Tibial nerve (tissue), 4 donors: Measurements from ENCODE around the gene PARP9.

ENCODE experiments used
- EP300 ChIP-seq, 2 donors: sonication (generic); formaldehyde crosslinking; IDR thresholded peaks; one replicate each; pipeline ENCODE4 v1.6.1; 2017; ENCODE audit warnings: antibody characterized with exemption in 2 of 2, mild to moderate bottlenecking in 1 of 2
- POLR2A ChIP-seq, 2 donors: fragments of 450-650 bp; IDR thresholded peaks; one replicate each; pipeline ENCODE4 v1.6.1; 2017; ENCODE audit warnings: antibody characterized with exemption in 2 of 2, mild to moderate bottlenecking in 2 of 2, moderate library complexity in 2 of 2
- TF ChIP-seq, protein P1 (sequence below), 5 experiments: fragments of 200-600 bp in 3 of 5; fragments of 450-650 bp in 2 of 5; sonication (generic) in 3 of 5; IDR thresholded peaks; one replicate each; pipeline ENCODE4 v1.5.1; 2016 to 2019; ENCODE audit warnings: antibody characterized with exemption in 5 of 5, mild to moderate bottlenecking in 3 of 5, moderate library complexity in 2 of 5

DNA sequence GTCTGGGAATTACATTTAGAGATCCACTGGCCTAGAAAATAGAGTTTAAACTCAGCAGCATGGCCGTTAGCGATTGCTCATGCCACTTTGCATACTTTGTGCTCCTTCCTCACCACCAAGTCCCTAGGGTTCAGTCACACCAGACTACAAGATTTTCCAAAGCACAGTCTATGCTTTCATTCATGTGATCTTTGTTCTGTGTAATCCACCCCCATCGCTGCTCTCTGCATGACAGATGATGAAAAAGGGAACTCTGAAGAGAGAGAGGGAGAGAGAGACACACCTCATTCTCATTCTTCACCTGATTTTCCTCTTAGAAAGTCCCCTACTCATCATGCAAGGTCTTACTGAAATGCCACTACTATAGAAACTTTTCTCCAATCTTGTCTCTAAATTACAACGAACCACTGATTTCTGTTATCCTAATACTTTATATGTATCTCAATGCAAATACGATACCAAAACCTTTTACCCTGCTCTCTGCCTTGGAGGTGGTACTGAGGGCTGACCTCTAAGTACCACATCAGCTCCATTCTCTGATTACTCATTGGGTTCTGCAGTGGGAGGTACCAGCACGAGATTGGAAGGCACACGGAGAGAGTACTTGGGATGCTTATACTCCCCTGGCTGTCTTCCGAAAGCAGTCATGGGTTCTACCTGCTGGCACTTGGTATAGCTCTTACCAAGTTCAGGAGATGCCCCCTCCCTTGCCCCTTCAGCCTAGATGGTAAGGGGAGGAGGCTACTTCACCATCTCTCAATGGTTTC lies 12.3 kb upstream of the PARP9 start:
- TF ChIP-seq, protein P1, sequence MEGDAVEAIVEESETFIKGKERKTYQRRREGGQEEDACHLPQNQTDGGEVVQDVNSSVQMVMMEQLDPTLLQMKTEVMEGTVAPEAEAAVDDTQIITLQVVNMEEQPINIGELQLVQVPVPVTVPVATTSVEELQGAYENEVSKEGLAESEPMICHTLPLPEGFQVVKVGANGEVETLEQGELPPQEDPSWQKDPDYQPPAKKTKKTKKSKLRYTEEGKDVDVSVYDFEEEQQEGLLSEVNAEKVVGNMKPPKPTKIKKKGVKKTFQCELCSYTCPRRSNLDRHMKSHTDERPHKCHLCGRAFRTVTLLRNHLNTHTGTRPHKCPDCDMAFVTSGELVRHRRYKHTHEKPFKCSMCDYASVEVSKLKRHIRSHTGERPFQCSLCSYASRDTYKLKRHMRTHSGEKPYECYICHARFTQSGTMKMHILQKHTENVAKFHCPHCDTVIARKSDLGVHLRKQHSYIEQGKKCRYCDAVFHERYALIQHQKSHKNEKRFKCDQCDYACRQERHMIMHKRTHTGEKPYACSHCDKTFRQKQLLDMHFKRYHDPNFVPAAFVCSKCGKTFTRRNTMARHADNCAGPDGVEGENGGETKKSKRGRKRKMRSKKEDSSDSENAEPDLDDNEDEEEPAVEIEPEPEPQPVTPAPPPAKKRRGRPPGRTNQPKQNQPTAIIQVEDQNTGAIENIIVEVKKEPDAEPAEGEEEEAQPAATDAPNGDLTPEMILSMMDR (IDR thresholded peaks at IDR 0.05) = no peak
- no peak for TF ChIP-seq POLR2A (IDR thresholded peaks at IDR 0.05)
- TF ChIP-seq EP300 (IDR thresholded peaks at IDR 0.05) = no peak
